GM23248 (cell line): ENCODE results near the gene TBC1D22A. TPM values are rescaled to one million over a fixed set of nuclear protein-coding genes. Genes with fewer than 3 reads are reported as not detected.

Experiments used
- DNase-seq: peaks from one replicate; pipeline ENCODE4 v3.0.0-alpha.2; 2015
- H2AFZ ChIP-seq: fragments of 200-600 bp; sonication (generic); 2 replicates; pipeline ENCODE4 v1.6.1; 2016; ENCODE audit warnings: antibody characterized with exemption
- H3F3A ChIP-seq: fragments of 200-600 bp; sonication (generic); 2 replicates; pipeline ENCODE4 v1.6.1; 2016; ENCODE audit warnings: mild to moderate bottlenecking, antibody characterized with exemption, mixed run types; ENCODE audit not compliant: insufficient read depth
- H3K27ac ChIP-seq: fragments of 200-600 bp; sonication (generic); 2 replicates; pipeline ENCODE4 v1.5.1; 2016; ENCODE audit warnings: mild to moderate bottlenecking
- H3K27me3 ChIP-seq: fragments of 200-600 bp; sonication (generic); replicated peaks from 2 replicates; pipeline ENCODE4 v1.6.1; 2016; ENCODE audit warnings: mild to moderate bottlenecking; ENCODE audit not compliant: insufficient read depth
- H3K36me3 ChIP-seq: fragments of 200-600 bp; sonication (generic); 2 replicates; pipeline ENCODE4 v1.6.1; 2016; ENCODE audit warnings: low read depth, mild to moderate bottlenecking
- H3K4me1 ChIP-seq: fragments of 200-600 bp; sonication (generic); 2 replicates; pipeline ENCODE4 v1.6.1; 2016; ENCODE audit warnings: mild to moderate bottlenecking; ENCODE audit not compliant: insufficient read depth
- H3K4me2 ChIP-seq: fragments of 200-600 bp; sonication (generic); one replicate; pipeline ENCODE4 v1.6.1; 2016; ENCODE audit warnings: mild to moderate bottlenecking; ENCODE audit not compliant: unreplicated experiment
- H3K4me3 ChIP-seq: fragments of 200-600 bp; sonication (generic); 2 replicates; pipeline ENCODE4 v1.5.1; 2016; ENCODE audit warnings: mild to moderate bottlenecking
- H3K79me2 ChIP-seq: fragments of 200-600 bp; sonication (generic); 2 replicates; pipeline ENCODE4 v1.6.1; 2016; ENCODE audit warnings: mild to moderate bottlenecking; ENCODE audit not compliant: insufficient read depth
- H3K9ac ChIP-seq: fragments of 200-600 bp; sonication (generic); 2 replicates; pipeline ENCODE4 v1.6.1; 2016; ENCODE audit warnings: mild to moderate bottlenecking
- H3K9me2 ChIP-seq: fragments of 200-600 bp; sonication (generic); 2 replicates; pipeline ENCODE4 v1.6.1; 2016; ENCODE audit warnings: mixed run types, mild to moderate bottlenecking, moderate library complexity; ENCODE audit not compliant: insufficient read depth
- H3K9me3 ChIP-seq: fragments of 200-600 bp; sonication (generic); one replicate; pipeline ENCODE4 v1.6.1; 2017; ENCODE audit warnings: low read depth
- H4K20me1 ChIP-seq: fragments of 200-600 bp; sonication (generic); 2 replicates; pipeline ENCODE4 v1.6.0; 2016; ENCODE audit not compliant: insufficient read depth
- EZH2 ChIP-seq: fragments of 200-600 bp; sonication (generic); IDR thresholded peaks from 2 replicates; pipeline ENCODE4 v1.6.1; 2018; ENCODE audit warnings: antibody characterized with exemption, mild to moderate bottlenecking; ENCODE audit not compliant: insufficient read depth, poor library complexity, severe bottlenecking
- EZH2phosphoT487 ChIP-seq: fragments of 200-600 bp; sonication (generic); IDR thresholded peaks from 2 replicates; pipeline ENCODE4 v1.6.1; 2018; ENCODE audit warnings: antibody characterized with exemption, moderate library complexity, mild to moderate bottlenecking, low read depth; ENCODE audit not compliant: insufficient read depth
- WGBS, 2 experiments: methylation state at CpG; one replicate each; pipeline ENCODE4 v1.1.6; 2015 to 2017; ENCODE audit warnings: low lambda C conversion rate in 2 of 2, low coverage in 1 of 2; ENCODE audit errors: missing lambda C conversion rate in 2 of 2; 5-methylcytosine and 5-hydroxymethylcytosine counted together
- in situ Hi-C: fragments of 300-500 bp; cut with MboI; formaldehyde crosslinking; loops from 2 replicates; pipeline ENCODE4 v1.15.0; 2020
- polyA plus RNA-seq: library from polyadenylated mRNA; unstranded; fragments of >200 nt; fragmentation: Nextera tagmentation; extraction: Ambion mirVana; gene quantifications from 2 replicates; pipeline ENCODE4 v1.2.1, GENCODE V29; 2016
- total RNA-seq: library from RNA; depleted of rRNA; stranded (reverse); fragments of >200 nt; shearing (Covaris generic); gene quantifications from 2 replicates; pipeline ENCODE4 v1.2.3, GENCODE V29; 2014

Gene TBC1D22A
- total and polyA plus RNA-seq, 2 experiments from 2014 or later = 12.3 to 16.9 TPM

- no peaks in the 10 kb centered on the region for H3K27me3 ChIP-seq
- H3K4me1 ChIP-seq = peaks cover 5% of the 10 kb centered on the region
- no peaks in the 10 kb centered on the region for H3K9me2 ChIP-seq
- WGBS, 2 experiments = 97% methylated on average over 17 of the region's 17 CpGs
- no peak overlapping the region for H2AFZ ChIP-seq
- no peak overlapping the region for H3K27ac ChIP-seq
- H4K20me1 ChIP-seq = no peaks in the 10 kb centered on the region; the same call in 1 of the 2 replicates
- in situ Hi-C loops = no loop called here
- no peak for TF ChIP-seq EZH2
- H3F3A ChIP-seq = no peaks in the 10 kb centered on the region
- H3K79me2 ChIP-seq = peaks cover 33% of the 10 kb centered on the region
- DNase-seq = no peak
- no peaks in the 10 kb centered on the region for H3K9me3 ChIP-seq
- no peak overlapping the region for H3K9ac ChIP-seq
- H3K4me3 ChIP-seq = no peak overlapping the region
- H3K36me3 ChIP-seq = no peaks in the 10 kb centered on the region
- H3K4me2 ChIP-seq = no peak overlapping the region
Observed at GRCh38 chr22:46809153-46809885, 46.9 kb downstream of the TBC1D22A start.

- peaks cover 18% of the 10 kb centered on the region for H3K4me1 ChIP-seq
- 97 to 98% methylated on average over 20 to 21 of the region's 21 CpGs for WGBS, 2 experiments
- H3K4me2 ChIP-seq = no peak overlapping the region
- no peaks in the 10 kb centered on the region; the same call in 1 of the 2 replicates for H4K20me1 ChIP-seq
- H3K9me3 ChIP-seq = no peaks in the 10 kb centered on the region
- H3F3A ChIP-seq = peaks cover 8% of the 10 kb centered on the region
- TF ChIP-seq EZH2 (no peak), EZH2phosphoT487 (no peak)
- no peaks in the 10 kb centered on the region for H3K9me2 ChIP-seq
- DNase-seq = no peak
- H3K79me2 ChIP-seq = peaks cover 35% of the 10 kb centered on the region
- H3K9ac ChIP-seq = no peak overlapping the region
- in situ Hi-C loops = no loop called here
- H3K27me3 ChIP-seq = no peaks in the 10 kb centered on the region
- no peaks in the 10 kb centered on the region for H3K36me3 ChIP-seq
- H2AFZ ChIP-seq = no peak overlapping the region
- H3K4me3 ChIP-seq = no peak overlapping the region
- no peak overlapping the region for H3K27ac ChIP-seq
Observed at GRCh38 chr22:46810856-46811786, 48.7 kb downstream of the TBC1D22A start.

DNA sequence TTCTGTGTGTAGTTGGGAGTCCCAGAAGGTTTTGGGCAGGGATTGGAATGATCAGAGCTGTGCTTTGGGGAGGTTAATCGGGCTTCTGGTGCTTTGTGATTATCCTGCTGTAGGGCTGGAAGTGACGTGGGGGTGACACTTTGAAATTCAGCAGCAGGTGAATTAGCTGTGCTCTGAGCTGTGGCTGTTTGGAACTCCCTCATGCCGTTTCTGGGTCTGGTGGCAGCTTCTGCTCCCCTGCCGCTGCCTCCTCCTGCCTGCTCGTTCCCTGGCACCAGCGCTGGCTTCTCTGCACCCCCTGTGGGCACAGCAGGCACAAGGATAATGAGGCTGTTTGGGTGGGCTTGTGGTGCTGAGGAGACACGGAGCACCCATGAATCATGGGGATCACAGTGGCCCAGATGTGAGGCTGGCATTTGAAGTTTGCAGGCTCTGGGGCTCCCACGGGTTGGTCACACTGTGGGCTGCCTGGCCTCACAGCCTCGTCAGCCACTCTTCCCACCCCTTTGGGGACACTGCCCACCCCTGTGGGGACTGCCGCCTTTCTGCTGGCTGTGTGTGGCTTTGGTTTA is 49.7 kb downstream of the TBC1D22A start:
- Histone ChIP-seq H3K9me2 (no peaks in the 10 kb centered on the region), H3K79me2 (peaks cover 31% of the 10 kb centered on the region), H2AFZ (no peak overlapping the region), H3K4me1 (peaks cover 27% of the 10 kb centered on the region), H3K4me3 (no peak overlapping the region), H3K9me3 (no peaks in the 10 kb centered on the region), H3F3A (peaks cover 18% of the 10 kb centered on the region), H3K27ac (no peak overlapping the region), H4K20me1 (peaks cover 2% of the 10 kb centered on the region; the same call in 1 of the 2 replicates), H3K4me2 (no peak overlapping the region), H3K9ac (no peak overlapping the region), H3K36me3 (no peaks in the 10 kb centered on the region), H3K27me3 (no peaks in the 10 kb centered on the region)
- DNase-seq = no peak
- no peak for TF ChIP-seq EZH2
- no peak for TF ChIP-seq EZH2phosphoT487
- in situ Hi-C loops = no loop called here
- 96 to 97% methylated on average over 9 to 10 of the region's 10 CpGs for WGBS, 2 experiments

- Histone ChIP-seq H4K20me1 (peaks cover 6% of the 10 kb centered on the region), H3K27me3 (no peaks in the 10 kb centered on the region), H3K9me2 (no peaks in the 10 kb centered on the region), H3K79me2 (peaks cover 34% of the 10 kb centered on the region), H3F3A (peaks cover 24% of the 10 kb centered on the region), H3K36me3 (no peaks in the 10 kb centered on the region), H2AFZ (no peak overlapping the region), H3K27ac (no peak overlapping the region), H3K4me2 (no peak overlapping the region), H3K9ac (no peak overlapping the region), H3K4me1 (peaks cover 27% of the 10 kb centered on the region), H3K9me3 (no peaks in the 10 kb centered on the region), H3K4me3 (no peak overlapping the region)
- TF ChIP-seq EZH2phosphoT487 = no peak
- no peak for TF ChIP-seq EZH2
- in situ Hi-C loops = no loop called here
- WGBS, 2 experiments = 94 to 95% methylated on average over 13 of the region's 13 CpGs
- DNase-seq = no peak
Observed at GRCh38 chr22:46812788-46813187, 50.3 kb downstream of the TBC1D22A start.
